ENCODE results near the gene CDC20. TPM values are rescaled to one million over a fixed set of nuclear protein-coding genes. Genes with fewer than 3 reads are reported as not detected.

CDC20 gene
- total and polyA plus RNA-seq, 2 of the 8 experiments (the other 6 are each of a cell fraction or from before 2014, with no cell fraction given): 214 to 221 TPM

DNA sequence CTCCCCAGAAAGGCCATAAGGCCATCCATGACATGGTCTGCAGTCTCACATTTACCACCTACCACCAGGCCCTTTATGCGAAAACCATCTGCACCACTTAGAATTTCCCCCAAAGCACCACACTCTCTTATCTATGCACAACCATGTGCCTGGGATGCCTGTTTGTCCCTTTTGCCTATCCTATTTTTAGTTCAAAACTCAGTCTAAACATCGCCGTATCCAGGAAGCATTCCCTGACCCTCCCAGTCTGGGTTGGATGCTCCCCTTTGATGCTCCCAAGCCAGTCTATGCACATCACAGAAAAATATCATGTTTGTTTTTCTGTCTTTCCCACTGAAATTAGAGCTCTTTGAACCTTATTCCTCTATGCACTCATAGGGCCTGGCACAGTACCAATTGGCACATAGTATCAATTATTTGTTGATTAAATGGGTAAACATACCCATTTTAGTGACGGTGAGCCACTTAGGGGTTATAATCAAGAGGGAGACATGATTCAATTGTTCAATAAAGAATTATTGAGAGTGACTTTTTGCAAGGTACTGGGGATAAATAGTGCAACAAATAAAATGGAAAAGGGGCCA, 14.4 kb upstream of the CDC20 start (continued):
- TF ChIP-seq, protein P1, sequence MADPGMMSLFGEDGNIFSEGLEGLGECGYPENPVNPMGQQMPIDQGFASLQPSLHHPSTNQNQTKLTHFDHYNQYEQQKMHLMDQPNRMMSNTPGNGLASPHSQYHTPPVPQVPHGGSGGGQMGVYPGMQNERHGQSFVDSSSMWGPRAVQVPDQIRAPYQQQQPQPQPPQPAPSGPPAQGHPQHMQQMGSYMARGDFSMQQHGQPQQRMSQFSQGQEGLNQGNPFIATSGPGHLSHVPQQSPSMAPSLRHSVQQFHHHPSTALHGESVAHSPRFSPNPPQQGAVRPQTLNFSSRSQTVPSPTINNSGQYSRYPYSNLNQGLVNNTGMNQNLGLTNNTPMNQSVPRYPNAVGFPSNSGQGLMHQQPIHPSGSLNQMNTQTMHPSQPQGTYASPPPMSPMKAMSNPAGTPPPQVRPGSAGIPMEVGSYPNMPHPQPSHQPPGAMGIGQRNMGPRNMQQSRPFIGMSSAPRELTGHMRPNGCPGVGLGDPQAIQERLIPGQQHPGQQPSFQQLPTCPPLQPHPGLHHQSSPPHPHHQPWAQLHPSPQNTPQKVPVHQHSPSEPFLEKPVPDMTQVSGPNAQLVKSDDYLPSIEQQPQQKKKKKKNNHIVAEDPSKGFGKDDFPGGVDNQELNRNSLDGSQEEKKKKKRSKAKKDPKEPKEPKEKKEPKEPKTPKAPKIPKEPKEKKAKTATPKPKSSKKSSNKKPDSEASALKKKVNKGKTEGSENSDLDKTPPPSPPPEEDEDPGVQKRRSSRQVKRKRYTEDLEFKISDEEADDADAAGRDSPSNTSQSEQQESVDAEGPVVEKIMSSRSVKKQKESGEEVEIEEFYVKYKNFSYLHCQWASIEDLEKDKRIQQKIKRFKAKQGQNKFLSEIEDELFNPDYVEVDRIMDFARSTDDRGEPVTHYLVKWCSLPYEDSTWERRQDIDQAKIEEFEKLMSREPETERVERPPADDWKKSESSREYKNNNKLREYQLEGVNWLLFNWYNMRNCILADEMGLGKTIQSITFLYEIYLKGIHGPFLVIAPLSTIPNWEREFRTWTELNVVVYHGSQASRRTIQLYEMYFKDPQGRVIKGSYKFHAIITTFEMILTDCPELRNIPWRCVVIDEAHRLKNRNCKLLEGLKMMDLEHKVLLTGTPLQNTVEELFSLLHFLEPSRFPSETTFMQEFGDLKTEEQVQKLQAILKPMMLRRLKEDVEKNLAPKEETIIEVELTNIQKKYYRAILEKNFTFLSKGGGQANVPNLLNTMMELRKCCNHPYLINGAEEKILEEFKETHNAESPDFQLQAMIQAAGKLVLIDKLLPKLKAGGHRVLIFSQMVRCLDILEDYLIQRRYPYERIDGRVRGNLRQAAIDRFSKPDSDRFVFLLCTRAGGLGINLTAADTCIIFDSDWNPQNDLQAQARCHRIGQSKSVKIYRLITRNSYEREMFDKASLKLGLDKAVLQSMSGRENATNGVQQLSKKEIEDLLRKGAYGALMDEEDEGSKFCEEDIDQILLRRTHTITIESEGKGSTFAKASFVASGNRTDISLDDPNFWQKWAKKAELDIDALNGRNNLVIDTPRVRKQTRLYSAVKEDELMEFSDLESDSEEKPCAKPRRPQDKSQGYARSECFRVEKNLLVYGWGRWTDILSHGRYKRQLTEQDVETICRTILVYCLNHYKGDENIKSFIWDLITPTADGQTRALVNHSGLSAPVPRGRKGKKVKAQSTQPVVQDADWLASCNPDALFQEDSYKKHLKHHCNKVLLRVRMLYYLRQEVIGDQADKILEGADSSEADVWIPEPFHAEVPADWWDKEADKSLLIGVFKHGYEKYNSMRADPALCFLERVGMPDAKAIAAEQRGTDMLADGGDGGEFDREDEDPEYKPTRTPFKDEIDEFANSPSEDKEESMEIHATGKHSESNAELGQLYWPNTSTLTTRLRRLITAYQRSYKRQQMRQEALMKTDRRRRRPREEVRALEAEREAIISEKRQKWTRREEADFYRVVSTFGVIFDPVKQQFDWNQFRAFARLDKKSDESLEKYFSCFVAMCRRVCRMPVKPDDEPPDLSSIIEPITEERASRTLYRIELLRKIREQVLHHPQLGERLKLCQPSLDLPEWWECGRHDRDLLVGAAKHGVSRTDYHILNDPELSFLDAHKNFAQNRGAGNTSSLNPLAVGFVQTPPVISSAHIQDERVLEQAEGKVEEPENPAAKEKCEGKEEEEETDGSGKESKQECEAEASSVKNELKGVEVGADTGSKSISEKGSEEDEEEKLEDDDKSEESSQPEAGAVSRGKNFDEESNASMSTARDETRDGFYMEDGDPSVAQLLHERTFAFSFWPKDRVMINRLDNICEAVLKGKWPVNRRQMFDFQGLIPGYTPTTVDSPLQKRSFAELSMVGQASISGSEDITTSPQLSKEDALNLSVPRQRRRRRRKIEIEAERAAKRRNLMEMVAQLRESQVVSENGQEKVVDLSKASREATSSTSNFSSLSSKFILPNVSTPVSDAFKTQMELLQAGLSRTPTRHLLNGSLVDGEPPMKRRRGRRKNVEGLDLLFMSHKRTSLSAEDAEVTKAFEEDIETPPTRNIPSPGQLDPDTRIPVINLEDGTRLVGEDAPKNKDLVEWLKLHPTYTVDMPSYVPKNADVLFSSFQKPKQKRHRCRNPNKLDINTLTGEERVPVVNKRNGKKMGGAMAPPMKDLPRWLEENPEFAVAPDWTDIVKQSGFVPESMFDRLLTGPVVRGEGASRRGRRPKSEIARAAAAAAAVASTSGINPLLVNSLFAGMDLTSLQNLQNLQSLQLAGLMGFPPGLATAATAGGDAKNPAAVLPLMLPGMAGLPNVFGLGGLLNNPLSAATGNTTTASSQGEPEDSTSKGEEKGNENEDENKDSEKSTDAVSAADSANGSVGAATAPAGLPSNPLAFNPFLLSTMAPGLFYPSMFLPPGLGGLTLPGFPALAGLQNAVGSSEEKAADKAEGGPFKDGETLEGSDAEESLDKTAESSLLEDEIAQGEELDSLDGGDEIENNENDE (IDR thresholded peaks at IDR 0.05; ENCODE audit: insufficient replicate concordance, low read length): no peak
- TF ChIP-seq RAD21 (IDR thresholded peaks at IDR 0.05 in 1 of 2, conservative IDR thresholded peaks at IDR 0.05 in 1 of 2; ENCODE audit: low read depth in 2 of 2, low read length in 2 of 2) (no peak), CHD2 (IDR thresholded peaks at IDR 0.05; ENCODE audit: low read length) (no peak), EP300 (IDR thresholded peaks at IDR 0.05; ENCODE audit: borderline replicate concordance in 1 of 2, low read depth in 2 of 2, low read length in 2 of 2) (no peak), CREB1 (IDR thresholded peaks at IDR 0.05) (no peak), RBBP5 (IDR thresholded peaks at IDR 0.05; ENCODE audit: borderline replicate concordance, low read depth, low read length) (no peak), RXRA (IDR thresholded peaks at IDR 0.05; ENCODE audit: insufficient read depth, low read depth, low read length) (no peak), CHD1 (IDR thresholded peaks at IDR 0.05; ENCODE audit: low read depth, low read length) (no peak), YY1 (IDR thresholded peaks at IDR 0.05; ENCODE audit: low read depth, low read length) (no peak)
- TF ChIP-seq, protein P2, sequence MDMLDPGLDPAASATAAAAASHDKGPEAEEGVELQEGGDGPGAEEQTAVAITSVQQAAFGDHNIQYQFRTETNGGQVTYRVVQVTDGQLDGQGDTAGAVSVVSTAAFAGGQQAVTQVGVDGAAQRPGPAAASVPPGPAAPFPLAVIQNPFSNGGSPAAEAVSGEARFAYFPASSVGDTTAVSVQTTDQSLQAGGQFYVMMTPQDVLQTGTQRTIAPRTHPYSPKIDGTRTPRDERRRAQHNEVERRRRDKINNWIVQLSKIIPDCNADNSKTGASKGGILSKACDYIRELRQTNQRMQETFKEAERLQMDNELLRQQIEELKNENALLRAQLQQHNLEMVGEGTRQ (IDR thresholded peaks at IDR 0.05; ENCODE audit: low read length): no peak

All from H1 (cell line).